Activated naive CD8-positive, alpha-beta T cell treated with anti-CD3 and anti-CD28 coated beads, Interleukin-2, amount 50 U/mL, for 16 hours (primary cell): ENCODE results near the gene GRPEL2.
"Not testable (repeated sequence)": the region's sequence is repeated elsewhere in the genome, so short reads cannot be mapped to it uniquely, and the experiment has no call there.

Experiments
- DNase-seq: peaks from one replicate; pipeline ENCODE4 v3.0.0-alpha.2; 2020; ENCODE audit warnings: low read depth, low spot score

Gene GRPEL2

GRCh38 chr5:149398747-149399266, 53.5 kb downstream of the GRPEL2 start:
- DNase-seq = not testable (repeated sequence)

DNA sequence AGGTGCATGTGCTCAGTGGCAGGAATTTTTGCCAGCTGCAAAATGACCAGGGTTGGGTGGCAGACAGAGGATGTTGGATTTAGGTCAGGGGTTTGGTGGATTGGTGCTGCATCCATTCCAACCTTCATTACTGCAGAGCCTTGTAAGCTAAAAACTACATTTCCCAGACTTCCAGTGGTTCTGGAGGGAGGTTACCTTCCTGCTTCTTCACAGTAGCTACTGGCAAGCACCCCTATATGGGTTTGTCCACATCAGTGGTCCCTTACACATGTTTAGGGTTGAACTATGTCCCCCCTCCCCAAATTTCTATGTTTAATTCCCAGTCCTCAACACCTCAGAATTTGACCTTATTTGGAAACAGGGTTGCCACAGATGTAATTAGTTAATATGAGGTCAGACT, 54.5 kb downstream of the GRPEL2 start:
- DNase-seq = no peak

- DNase-seq = no peak
Measured at GRCh38 chr5:149400304-149400703, 55.0 kb downstream of the GRPEL2 start.

GRCh38 chr5:149401051-149401450, 55.8 kb downstream of the GRPEL2 start:
- DNase-seq = no peak

DNA sequence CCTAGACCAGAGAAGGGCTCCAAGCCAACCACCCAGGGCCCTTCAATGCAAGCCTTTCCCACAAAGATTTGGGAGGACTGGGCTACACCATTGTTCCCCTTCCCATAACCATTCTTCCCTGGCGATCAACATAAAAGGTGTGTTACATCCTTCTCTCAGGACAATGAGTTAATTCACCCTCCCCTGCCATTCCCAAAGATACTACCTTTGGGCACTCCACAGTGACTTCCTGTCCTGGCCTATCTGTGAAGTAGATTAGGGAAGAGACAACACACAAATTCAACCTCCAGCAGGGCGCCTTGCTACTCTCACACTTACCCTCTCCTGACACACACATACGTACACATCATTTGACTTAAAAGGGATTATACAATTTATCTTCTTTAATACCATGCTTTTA, 57.0 kb downstream of the GRPEL2 start:
- DNase-seq = no peak
